GM12892 (cell line): ENCODE results near the gene AHNAK2.

ENCODE experiments used
- POLR2A ChIP-seq: IDR thresholded peaks from 2 replicates; pipeline ENCODE4 v1.6.1; 2011; ENCODE audit warnings: low read depth, low read length, control low read depth
- TAF1 ChIP-seq: IDR thresholded peaks from 2 replicates; pipeline ENCODE4 v1.6.1; 2011; ENCODE audit warnings: low read depth, mild to moderate bottlenecking, control low read depth, low read length, borderline replicate concordance

DNA sequence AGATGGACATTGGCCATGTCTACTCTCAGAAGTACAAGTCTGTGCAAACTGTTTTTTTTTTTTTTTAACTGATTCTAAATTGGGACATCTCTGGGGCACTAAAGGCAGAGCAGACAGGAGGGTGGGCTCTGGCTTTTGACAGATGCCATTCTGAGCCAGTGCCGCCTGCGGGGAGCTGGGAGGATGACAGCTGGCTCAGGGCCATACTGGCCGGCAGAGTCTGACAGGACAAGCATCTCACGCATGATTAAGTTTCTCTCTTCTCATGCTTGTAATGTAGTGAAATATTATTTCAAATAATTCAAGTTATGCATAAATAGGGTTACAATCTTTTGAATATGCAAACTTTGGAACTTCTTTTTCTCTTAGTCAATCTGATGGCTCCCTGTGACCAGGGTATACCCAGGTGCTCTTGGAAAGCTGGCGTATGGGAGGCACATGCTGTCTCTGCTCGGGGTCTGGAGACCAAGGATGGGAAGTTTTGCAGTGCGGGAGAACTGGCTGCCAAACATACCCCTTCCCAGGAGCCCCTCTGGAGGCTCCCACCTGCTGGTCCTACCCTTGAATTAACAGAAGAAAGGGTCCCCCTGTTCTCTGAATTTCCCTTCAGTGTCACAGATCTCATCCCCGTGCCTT, 35.1 kb upstream of the AHNAK2 start:
- TF ChIP-seq POLR2A (no peak), TAF1 (no peak)
